Metanephros (tissue), 1 donor: ENCODE data around the gene GASK1B. TPM values are rescaled to one million over a fixed set of nuclear protein-coding genes. Genes with fewer than 3 reads are reported as not detected.

Experiments used
- total RNA-seq: library from RNA; depleted of rRNA; stranded (reverse); fragments of >200 nt; gene quantifications from one replicate; pipeline ENCODE4 v1.2.3, GENCODE V29; 2014

The GASK1B gene
- total RNA-seq = 44.5 TPM

GRCh38 chr4:158172261-158173258 is at the start of gene GASK1B:
Gene GASK1B, minus strand, starts transcription at chr4:158173025. Its CDS starts 1,650 bp downstream, at chr4:158171375.

GRCh38 chr4:158209825-158210807 is 37.3 kb upstream of the GASK1B start, which contains the start of gene TMEM144:
Gene TMEM144, plus strand, starts transcription at chr4:158210486. Its CDS starts 2,182 bp downstream, at chr4:158212668.

Other genes starting within 250 kb of the GASK1B start
- gene TMEM144, start 37.5 kb upstream of the GASK1B start, total RNA-seq = 5.7 TPM